GM10248 (cell line): ENCODE results near the gene EHMT1.

Experiments
- CTCF ChIA-PET: fragments of 300-600 bp; sonication (Branson Sonifier 250); formaldehyde crosslinking; extraction: SDS; loops from one replicate; lab custom pipeline; 2021; ENCODE audit warnings: antibody characterized with exemption; lab: Yijun Ruan, JAX
- POLR2A ChIA-PET: fragments of 350-650 bp; sonication (Branson Sonifier 250); formaldehyde crosslinking; extraction: SDS; loops from one replicate; lab custom pipeline; 2020; ENCODE audit warnings: antibody characterized with exemption; lab: Yijun Ruan, JAX
- DNase-seq: peaks from one replicate; pipeline ENCODE4 v3.0.0; 2012; ENCODE audit errors: extremely low spot score
- TF ChIP-seq, protein P1 (sequence below): IDR thresholded peaks from 2 replicates; pipeline ENCODE4 v1.5.1; 2012; ENCODE audit warnings: mild to moderate bottlenecking, low read depth; ENCODE audit errors: extremely low read depth, missing control alignments, control extremely low read depth

EHMT1 gene

DNA sequence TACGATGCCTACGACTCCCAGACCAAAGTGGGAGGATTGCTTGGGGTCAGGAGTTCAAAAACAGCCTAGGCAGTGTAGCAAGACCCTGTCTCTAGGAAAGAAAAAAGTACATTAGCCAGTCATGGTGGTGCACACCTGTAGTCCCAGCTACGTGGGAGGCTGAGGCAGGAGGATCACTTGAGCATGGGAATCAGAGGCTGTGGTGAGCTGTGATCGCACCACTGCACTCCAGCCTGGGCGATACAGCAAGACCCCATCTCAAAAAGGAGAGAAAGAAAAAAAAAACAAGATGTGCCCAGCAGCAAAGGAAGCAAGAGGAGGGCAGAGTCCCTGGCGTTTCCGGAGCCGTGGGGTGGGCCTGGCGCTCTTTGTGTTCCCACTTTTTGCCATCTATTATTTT is 179.3 kb downstream of the EHMT1 start:
- no peak for DNase-seq
- ChIA-PET POLR2A (no interaction called here), CTCF (no interaction called here)
- TF ChIP-seq, protein P1, sequence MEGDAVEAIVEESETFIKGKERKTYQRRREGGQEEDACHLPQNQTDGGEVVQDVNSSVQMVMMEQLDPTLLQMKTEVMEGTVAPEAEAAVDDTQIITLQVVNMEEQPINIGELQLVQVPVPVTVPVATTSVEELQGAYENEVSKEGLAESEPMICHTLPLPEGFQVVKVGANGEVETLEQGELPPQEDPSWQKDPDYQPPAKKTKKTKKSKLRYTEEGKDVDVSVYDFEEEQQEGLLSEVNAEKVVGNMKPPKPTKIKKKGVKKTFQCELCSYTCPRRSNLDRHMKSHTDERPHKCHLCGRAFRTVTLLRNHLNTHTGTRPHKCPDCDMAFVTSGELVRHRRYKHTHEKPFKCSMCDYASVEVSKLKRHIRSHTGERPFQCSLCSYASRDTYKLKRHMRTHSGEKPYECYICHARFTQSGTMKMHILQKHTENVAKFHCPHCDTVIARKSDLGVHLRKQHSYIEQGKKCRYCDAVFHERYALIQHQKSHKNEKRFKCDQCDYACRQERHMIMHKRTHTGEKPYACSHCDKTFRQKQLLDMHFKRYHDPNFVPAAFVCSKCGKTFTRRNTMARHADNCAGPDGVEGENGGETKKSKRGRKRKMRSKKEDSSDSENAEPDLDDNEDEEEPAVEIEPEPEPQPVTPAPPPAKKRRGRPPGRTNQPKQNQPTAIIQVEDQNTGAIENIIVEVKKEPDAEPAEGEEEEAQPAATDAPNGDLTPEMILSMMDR: no peak

DNA sequence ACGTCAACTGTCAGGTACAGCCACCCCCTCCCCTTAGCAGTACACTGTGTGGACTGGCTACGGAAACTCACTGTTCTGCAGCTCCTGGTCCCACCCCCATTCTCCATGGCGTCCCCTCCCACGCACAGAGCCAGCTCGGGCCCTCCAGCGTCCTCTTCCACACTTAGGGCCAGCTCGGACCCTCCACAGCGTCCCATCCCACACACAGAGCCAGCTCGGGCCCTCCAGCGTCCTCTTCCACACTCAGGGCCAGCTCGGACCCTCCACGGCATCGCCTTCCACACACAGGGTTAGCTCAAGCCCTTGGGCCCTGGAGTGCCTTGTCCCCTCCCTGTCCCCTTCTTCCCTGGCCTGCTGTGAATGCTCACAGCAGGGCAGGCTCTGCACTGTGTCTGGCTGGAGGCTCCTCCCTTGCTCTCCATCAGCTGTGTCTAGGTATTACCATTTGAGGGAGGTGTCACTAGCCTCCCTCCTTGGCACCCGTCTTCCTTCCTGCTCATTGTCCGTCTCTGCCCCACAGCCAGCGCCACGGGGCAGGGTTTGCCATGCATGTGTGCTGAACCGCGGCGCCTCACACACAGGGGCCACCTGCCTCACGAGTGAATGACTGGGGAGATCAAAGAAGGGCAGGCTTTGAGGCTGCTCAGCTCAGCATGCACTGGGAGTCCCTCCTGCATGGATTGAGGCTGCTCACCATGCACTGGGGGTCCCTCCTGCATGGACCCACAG is 180.3 kb downstream of the EHMT1 start:
- ChIA-PET POLR2A (no interaction called here), CTCF (interaction anchor here (1.0 to 1.4 kb wide), 2 partner anchors 9 to 13 kb away, joined by 3 to 4 read pairs; no protein-coding TSS in a partner anchor)
- TF ChIP-seq, protein P1: no peak
- DNase-seq: no peak

DNA sequence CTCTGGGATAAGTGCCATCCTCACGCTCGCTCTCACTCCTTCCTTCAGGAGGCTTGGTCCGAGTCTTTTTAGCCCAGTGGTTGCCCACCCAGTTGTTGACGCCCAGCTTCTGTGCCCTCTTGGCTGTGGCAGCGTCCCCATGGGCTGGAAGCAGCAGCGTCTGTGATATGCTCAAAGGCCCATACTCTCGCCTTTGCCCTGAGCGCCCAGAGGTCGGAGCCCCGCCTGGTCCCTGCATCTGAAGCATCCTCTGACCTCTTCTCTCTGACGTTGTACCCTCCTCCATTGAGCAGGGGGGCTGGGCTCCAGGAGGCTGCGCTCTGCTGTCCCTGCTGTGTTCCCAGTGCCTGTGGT is 180.8 kb downstream of the EHMT1 start:
- POLR2A ChIA-PET: no interaction called here
- CTCF ChIA-PET: interaction anchor here (0.9 to 1.4 kb wide), 3 partner anchors 9 to 117 kb away, joined by 3 to 4 read pairs (median 3); no protein-coding TSS in a partner anchor
- DNase-seq: no peak
- TF ChIP-seq, protein P1: no peak

DNA sequence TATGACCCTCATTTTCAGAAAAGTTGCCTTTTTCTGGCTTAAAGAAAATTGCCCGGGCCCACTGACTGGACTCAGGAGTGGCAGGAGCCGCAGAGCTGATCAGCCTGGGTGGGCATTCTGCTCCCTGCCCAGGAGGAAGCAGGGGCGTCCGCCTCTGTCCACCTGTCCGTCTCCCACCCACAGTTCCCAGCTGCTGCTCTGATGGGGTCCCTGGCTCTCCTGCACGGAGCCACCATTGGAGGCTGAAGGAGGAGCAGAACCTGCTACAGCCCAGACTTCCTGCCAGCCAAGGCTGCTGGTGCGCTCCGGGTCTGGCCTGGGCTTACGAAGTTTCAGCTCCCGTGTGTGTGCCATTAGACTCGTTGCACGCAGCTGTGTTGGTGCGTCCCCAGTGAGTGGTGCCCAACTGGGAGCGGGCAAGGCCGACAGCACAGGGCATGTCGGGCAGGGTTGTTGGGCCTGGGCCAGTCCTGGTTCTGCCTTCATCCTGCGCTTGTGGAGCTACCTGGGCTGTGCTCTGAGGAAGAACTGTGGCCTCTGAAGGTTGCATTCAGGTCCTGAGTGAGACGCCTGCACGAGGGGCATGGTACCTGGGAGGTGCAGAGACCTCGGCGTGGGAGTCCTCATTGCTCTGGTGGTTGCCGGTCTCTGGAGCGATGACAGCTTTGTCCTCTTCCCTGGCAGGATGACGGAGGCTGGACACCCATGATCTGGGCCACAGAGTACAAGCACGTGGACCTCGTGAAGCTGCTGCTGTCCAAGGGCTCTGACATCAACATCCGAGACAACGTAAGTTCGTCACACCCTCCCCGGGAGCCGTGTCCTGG is 181.6 kb downstream of the EHMT1 start:
- TF ChIP-seq, protein P1: no peak
- DNase-seq: no peak
- ChIA-PET CTCF (interaction anchor here (0.9 to 1.4 kb wide), 2 partner anchors 12 to 118 kb away, joined by 3 read pairs; no protein-coding TSS in a partner anchor), POLR2A (no interaction called here)

DNA sequence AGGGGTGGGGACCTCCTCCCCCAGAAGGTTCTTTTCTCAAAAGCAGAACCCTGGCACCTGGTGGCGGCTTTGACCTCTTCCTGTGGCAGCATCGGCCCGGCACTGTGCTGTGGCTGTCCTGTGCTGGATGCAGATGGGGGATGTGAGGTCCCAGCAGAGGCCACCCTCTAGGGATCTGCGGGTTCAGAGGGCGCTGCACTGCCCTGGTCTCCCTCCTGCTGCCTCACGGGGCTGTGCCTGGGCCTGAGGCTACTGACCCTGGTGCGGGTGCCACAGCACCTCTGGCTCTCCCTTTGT is 182.2 kb downstream of the EHMT1 start:
- TF ChIP-seq, protein P1: no peak
- CTCF ChIA-PET: interaction anchor here (1.4 kb wide), 1 partner anchor 11 kb away, joined by 3 read pairs; no protein-coding TSS in a partner anchor
- no peak for DNase-seq
- POLR2A ChIA-PET: no interaction called here

DNA sequence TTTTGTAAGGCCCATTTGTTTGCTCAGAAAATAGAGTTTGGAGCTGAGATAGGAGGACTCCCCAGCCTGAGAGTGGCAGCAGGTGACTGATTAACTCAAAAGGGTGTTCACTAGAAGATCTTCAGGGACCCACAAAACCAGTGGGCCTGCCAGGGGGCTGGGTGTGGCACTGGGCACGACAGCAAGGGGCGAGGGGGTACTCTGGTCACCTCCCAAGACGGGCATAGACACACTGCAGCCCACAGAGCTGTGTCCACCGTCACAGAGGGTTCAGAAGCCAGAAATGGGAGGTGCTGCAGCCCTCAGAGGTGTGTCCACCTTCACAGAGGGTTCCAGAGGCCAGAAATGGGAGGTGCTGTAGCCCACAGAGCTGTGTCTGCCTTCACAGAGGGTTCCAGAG is 183.2 kb downstream of the EHMT1 start:
- no peak for DNase-seq
- CTCF ChIA-PET: no interaction called here
- POLR2A ChIA-PET: no interaction called here
- TF ChIP-seq, protein P1: no peak
